BE2C (cell line): ENCODE data around the gene BMP8B.

Experiments
- DNase-seq: peaks from one replicate; pipeline ENCODE4 v3.0.0-alpha.2; 2020
- H3K27me3 ChIP-seq: fragments of 250-450 bp; sonication (Bioruptor Pico); 2 replicates; pipeline ENCODE4 v1.5.1; 2020; ENCODE audit warnings: mild to moderate bottlenecking
- H3K36me3 ChIP-seq: fragments of 250-450 bp; sonication (Bioruptor Pico); 2 replicates; pipeline ENCODE4 v1.5.1; 2020; ENCODE audit warnings: mild to moderate bottlenecking
- H3K4me1 ChIP-seq: fragments of 250-450 bp; sonication (Bioruptor Pico); 2 replicates; pipeline ENCODE4 v1.5.1; 2020
- H3K4me3 ChIP-seq: 2 replicates; pipeline ENCODE4 v1.5.1; 2011; ENCODE audit warnings: low read depth, low read length
- H3K9me3 ChIP-seq: fragments of 250-450 bp; sonication (Bioruptor Pico); 2 replicates; pipeline ENCODE4 v1.5.1; 2020
- CTCF ChIP-seq: IDR thresholded peaks from 2 replicates; pipeline ENCODE4 v1.5.1; 2012; ENCODE audit warnings: mild to moderate bottlenecking, low read depth, low read length

Gene BMP8B

GRCh38 chr1:39816415-39817090 is 27.9 kb upstream of the BMP8B start:
- Histone ChIP-seq H3K4me1 (no peaks in the 10 kb centered on the region), H3K4me3 (no peak overlapping the region), H3K9me3 (no peaks in the 10 kb centered on the region), H3K36me3 (no peaks in the 10 kb centered on the region), H3K27me3 (no peaks in the 10 kb centered on the region)
- peak; percentile 58 for DNase-seq
- TF ChIP-seq CTCF, result peak; percentile 67

- Histone ChIP-seq H3K4me3 (no peak overlapping the region), H3K27me3 (no peaks in the 10 kb centered on the region), H3K4me1 (no peaks in the 10 kb centered on the region), H3K9me3 (no peaks in the 10 kb centered on the region), H3K36me3 (no peaks in the 10 kb centered on the region)
- no peak for DNase-seq
- TF ChIP-seq CTCF, result no peak
Measured at GRCh38 chr1:39812913-39813312, 24.2 kb upstream of the BMP8B start.

GRCh38 chr1:39808784-39809517 is 20.3 kb upstream of the BMP8B start:
- no peaks in the 10 kb centered on the region for H3K4me1 ChIP-seq
- no peaks in the 10 kb centered on the region for H3K36me3 ChIP-seq
- no peaks in the 10 kb centered on the region for H3K9me3 ChIP-seq
- no peak for DNase-seq
- TF ChIP-seq CTCF, result no peak
- H3K4me3 ChIP-seq, result no peak overlapping the region
- no peaks in the 10 kb centered on the region for H3K27me3 ChIP-seq

GRCh38 chr1:39805385-39805784 is 16.7 kb upstream of the BMP8B start:
- DNase-seq, result no peak
- TF ChIP-seq CTCF, result no peak
- H3K4me3 ChIP-seq, result no peak overlapping the region
- H3K36me3 ChIP-seq, result no peaks in the 10 kb centered on the region
- no peaks in the 10 kb centered on the region for H3K27me3 ChIP-seq
- H3K9me3 ChIP-seq, result no peaks in the 10 kb centered on the region
- no peaks in the 10 kb centered on the region for H3K4me1 ChIP-seq

GRCh38 chr1:39802496-39803260 is 14.0 kb upstream of the BMP8B start:
- no peaks in the 10 kb centered on the region; the same call in 1 of the 2 replicates for H3K4me1 ChIP-seq
- no peaks in the 10 kb centered on the region for H3K36me3 ChIP-seq
- H3K27me3 ChIP-seq, result no peaks in the 10 kb centered on the region
- DNase-seq, result no peak
- H3K9me3 ChIP-seq, result no peaks in the 10 kb centered on the region
- no peak for TF ChIP-seq CTCF
- no peak overlapping the region for H3K4me3 ChIP-seq
